GM18508 (cell line): ENCODE results near the gene PDILT.

Experiments
- ATAC-seq: cut with Tn5 transposase; IDR thresholded peaks from one replicate; pipeline ENCODE4 v1.9.1; 2021; ENCODE audit warnings: moderate number of reproducible peaks; ENCODE audit not compliant: insufficient read depth, unreplicated experiment

The PDILT gene

DNA sequence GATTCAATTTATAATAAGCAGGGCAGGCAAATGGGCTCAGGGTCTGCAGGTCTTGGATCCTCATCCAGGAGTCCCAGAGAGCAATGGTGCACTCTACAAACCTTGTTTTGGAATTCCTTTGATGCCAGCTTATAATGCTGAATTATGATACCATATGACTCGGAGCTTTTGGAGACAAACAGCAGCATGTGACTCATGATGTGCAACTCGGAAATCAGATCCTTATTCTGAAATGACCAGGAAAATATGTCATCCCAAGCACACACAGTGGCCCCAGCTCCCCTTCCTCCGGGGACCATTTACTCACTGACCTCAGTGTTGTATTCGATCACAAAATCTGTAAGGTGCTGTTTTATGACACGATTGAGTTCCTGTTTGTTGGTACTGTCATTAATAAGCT lies 31.8 kb downstream of the PDILT start:
- ATAC-seq = no peak

- ATAC-seq = no peak
Measured at GRCh38 chr16:20369452-20370054, 35.0 kb downstream of the PDILT start.

- no peak for ATAC-seq
Measured at GRCh38 chr16:20364051-20364450, 40.5 kb downstream of the PDILT start.

DNA sequence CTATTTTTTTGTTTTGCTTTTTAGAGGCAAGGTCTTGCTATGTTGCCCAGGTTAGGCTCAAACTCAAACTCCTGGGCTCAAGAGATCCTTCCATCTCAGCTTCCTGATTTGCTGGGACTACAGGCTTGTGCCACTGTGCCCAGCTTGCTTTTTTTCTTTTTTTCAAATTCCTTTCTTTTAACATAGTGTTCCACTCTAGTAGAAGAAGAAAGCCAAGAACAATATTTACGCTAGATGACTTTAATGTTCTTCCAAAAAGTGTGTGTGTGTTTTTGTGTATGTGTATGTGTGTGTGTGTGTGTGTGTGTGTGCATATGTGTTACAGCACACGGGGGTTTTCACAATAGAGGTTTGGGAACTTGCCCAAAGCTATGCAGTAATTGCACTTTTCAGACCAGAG lies 41.3 kb downstream of the PDILT start:
- no peak for ATAC-seq

- no peak for ATAC-seq
Measured at GRCh38 chr16:20359997-20360396, 44.5 kb downstream of the PDILT start.

DNA sequence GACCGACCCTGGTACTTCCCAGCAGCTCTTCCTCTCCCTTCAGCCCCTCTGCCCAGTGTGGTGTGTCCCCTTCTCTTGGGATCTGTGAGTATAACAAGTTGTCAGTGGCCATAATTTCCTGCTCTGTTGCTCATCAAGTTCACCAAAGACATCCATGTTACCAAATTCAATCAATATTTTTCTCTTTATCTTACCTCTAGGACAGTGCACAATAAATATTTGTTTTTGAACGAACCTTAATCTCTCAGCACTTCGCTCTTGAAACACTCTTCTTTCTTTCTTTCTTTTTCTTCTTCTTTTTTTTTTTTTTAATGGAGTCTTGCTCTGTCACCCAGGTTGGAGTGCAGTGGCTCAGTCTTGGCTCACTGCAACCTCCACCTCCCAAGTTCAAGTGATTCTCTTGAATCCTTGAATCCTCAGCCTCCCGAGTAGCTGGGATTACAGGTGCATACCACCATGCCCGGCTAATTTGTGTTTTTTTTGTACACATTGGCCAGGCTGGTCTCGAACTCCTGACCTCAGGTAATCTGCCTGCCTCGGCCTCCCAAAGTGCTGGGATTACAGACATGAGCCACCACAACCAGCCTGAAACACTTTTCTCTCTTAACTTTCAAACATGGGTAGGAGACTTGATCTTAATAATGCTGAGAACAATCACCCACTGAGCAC lies 49.3 kb downstream of the PDILT start:
- ATAC-seq = no peak

- ATAC-seq = no peak
Measured at GRCh38 chr16:20353379-20353778, 51.2 kb downstream of the PDILT start.

GRCh38 chr16:20352615-20353014 lies 51.9 kb downstream of the PDILT start, which contains the start of gene UMOD:
Gene UMOD (minus strand): TSS chr16:20352715. CDS start chr16:20350737, 1,978 bp downstream.
- no peak for ATAC-seq

DNA sequence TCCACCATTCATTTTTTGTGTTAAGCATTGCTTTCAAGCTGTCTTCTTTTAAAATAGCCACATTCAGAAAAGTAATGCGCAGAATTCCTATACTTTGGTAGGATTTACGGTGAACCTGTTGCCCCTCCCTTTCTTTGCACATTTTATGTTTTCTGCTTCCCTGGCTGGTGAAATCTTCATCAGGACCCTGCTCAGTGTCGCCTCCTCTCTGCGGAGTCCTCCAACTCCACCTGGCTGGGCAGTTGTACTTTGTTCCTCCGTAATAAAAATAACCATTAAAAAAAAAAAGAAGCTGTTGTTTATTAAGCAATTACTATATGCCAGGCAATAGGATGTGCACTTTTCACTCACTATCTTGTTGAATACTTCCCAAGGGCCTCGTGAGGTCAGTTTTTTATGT lies 54.9 kb downstream of the PDILT start:
- no peak for ATAC-seq

- ATAC-seq = no peak
Measured at GRCh38 chr16:20348365-20349185, 56.0 kb downstream of the PDILT start.

- no peak for ATAC-seq
Measured at GRCh38 chr16:20347666-20348364, 56.7 kb downstream of the PDILT start.

DNA sequence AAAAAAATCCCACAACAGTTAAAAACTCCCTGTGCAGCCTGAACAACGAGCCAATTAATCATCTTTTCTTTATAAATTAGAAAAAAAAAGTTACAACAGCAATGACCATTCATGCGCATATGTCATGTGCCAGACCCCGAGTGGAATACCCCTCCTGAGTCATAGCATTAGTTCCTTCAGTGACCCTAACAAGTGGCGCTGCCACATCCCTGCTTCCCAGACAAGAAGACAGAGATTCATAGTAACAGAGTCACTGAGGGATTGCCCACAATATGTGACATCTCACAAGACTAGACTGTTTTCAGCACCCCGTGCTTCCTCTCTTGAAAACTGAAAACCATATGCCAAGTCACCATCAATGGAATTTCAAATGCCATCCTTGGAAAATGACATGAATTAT lies 59.9 kb downstream of the PDILT start:
- no peak for ATAC-seq

DNA sequence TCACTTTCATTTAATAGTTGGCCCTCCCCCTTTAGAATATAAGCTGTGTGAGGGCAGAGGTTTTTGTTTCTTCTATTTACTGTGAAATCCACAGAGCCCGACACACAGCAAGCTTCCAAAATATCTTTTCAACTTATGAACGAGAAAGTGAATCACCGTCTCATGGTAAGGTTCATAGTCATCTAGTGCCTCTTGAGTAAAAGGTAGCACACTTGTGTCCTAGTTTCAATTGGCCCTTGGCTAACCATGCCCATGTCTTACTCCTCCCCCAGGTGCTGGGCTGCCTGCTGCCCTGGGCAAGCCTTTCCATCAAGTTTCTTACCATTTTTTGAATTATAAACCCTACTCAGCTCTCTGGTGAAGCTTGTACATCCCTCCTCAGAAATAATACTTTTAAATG lies 64.8 kb downstream of the PDILT start:
- no peak for ATAC-seq

DNA sequence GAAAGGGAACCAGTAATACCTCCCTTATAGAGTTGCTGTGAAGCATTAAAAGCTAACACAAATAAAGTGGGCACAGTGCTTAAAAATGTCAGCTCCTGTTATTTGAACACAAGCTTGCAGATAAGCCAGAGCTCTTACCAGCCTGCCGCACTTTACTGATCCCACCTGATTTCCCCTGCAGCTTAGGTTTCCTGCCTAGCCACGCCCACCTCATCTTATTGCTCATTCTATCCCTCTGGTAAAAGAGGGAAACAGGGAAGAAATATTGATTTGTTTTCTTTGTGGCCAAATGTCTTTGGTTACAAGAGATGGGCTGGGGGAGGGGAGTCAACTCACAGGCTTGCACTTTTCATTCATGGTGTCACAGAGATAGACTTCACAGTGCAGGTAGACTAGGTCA lies 67.6 kb downstream of the PDILT start:
- no peak for ATAC-seq

DNA sequence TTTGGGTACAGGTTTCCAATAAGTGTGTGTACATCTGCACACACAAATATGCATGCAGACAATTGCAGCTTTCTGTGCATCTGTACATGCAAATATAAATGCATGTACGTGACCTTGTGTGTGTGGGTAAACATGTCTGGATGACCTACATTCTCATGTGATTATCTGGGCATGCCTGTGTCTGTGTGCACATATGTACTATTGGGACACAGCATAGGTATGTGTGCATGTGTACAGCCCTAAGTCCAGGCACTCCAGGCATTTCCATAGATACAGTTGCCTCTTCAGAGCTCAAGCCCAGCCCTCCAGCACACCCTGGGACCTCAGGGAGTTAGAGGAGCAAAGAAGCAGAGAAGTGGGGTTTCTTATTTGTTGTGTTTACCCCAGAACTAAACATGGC lies 70.1 kb downstream of the PDILT start:
- ATAC-seq = no peak

DNA sequence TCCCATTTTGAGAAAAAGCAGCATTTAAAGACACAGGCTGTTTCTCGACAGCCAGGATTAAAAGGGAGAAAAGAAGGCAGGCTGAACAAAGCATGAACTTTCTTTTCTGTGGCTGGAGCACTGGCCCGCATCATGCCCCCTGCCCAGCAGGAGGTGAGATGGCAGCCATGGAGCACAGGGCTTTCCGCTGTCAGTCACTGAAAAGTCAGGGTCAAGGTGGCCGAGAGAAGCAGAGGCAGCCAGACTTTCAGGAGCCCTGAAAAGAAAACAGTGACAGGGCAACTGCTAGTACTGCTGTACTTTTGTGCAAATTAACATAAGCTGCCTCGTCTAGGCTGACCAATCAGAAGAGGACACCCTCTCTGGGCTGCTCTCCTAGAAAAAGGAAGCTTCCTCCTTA lies 71.4 kb downstream of the PDILT start:
- no peak for ATAC-seq

- ATAC-seq = no peak
Measured at GRCh38 chr16:20332411-20332810, 72.1 kb downstream of the PDILT start.

GRCh38 chr16:20331635-20332034 lies 72.9 kb downstream of the PDILT start:
- ATAC-seq = no peak

- no peak for ATAC-seq
Measured at GRCh38 chr16:20329392-20330138, 75.0 kb downstream of the PDILT start.

DNA sequence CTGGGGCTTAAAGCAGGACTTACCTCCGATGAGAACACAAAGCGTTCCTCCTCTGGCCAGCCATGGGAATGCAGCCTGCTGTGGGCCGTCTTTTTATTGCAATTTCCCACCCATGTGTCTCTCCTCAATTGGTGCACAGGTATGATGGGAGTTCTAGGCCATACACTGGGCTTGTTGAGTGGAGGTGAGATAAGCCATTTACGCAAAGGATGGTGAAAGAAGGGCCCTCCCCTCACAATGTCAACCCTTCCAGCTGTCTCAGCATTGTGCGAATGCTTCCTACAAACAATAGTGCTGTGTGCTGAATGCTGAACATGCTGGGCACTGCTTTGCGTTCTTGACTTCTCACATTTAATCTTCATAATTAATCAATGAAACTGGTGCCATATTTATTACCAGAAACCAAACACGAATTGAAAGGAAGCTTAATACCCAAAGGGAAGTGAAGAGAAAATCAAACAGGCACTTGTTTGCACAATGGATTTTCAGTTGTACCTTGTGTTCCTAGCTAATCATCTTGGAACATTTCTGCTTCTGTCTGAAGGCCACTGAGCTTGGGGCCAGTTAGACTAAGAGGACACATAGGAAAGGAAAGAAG lies 77.0 kb downstream of the PDILT start, which contains the start of gene GP2:
Gene GP2, minus strand, starts transcription at position 70 of the 598 bp plus-strand sequence. CDS start 1,082 bp downstream, outside the sequence.
- no peak for ATAC-seq
